DND-41 (cell line): ENCODE data around the gene WNK2.
A peak's percentile ranks its signal among the peaks of the same experiment; 100 is the strongest.

ENCODE experiments used
- ATAC-seq: fragments of 200-7000 bp; cut with Tn5 transposase; 3 replicates; pipeline ENCODE4 v1.9.1; 2021; ENCODE audit warnings: low read depth; ENCODE audit not compliant: insufficient read depth
- DNase-seq: peaks from one replicate; pipeline ENCODE4 v3.0.0-alpha.2; 2020
- H2AFZ ChIP-seq: 2 replicates; pipeline ENCODE4 v1.6.0; 2012; ENCODE audit warnings: low read depth, low read length
- H3K27ac ChIP-seq: 2 replicates; pipeline ENCODE4 v1.5.1; 2012; ENCODE audit warnings: low read length, inconsistent platforms
- H3K27me3 ChIP-seq: fragments of 200-600 bp; sonication (generic); 2 replicates; pipeline ENCODE4 v1.6.0; 2012; ENCODE audit warnings: low read length, mild to moderate bottlenecking, inconsistent platforms; ENCODE audit not compliant: insufficient read depth, poor library complexity
- H3K36me3 ChIP-seq: 2 replicates; pipeline ENCODE4 v1.5.1; 2012; ENCODE audit warnings: low read length, inconsistent platforms; ENCODE audit not compliant: insufficient read depth
- H3K4me1 ChIP-seq: 2 replicates; pipeline ENCODE4 v1.5.1; 2012; ENCODE audit warnings: mild to moderate bottlenecking, low read length; ENCODE audit not compliant: insufficient read depth
- H3K4me2 ChIP-seq: 2 replicates; pipeline ENCODE4 v1.6.0; 2012; ENCODE audit warnings: mild to moderate bottlenecking, moderate library complexity, low read length, inconsistent platforms; ENCODE audit not compliant: insufficient read depth
- H3K4me3 ChIP-seq, 2 experiments: fragments of 200-600 bp in 1 of 2; shearing (Covaris generic) in 1 of 2; 2 replicates each; pipeline ENCODE4 v1.5.1; 2012 to 2016; ENCODE audit warnings: inconsistent platforms in 2 of 2, low read length in 2 of 2, mild to moderate bottlenecking in 2 of 2, low read depth in 1 of 2, moderate library complexity in 1 of 2
- H3K79me2 ChIP-seq: 2 replicates; pipeline ENCODE4 v1.6.0; 2012; ENCODE audit warnings: low read length, inconsistent platforms; ENCODE audit not compliant: insufficient read depth
- H3K9ac ChIP-seq: 2 replicates; pipeline ENCODE4 v1.6.0; 2012; ENCODE audit warnings: low read depth, mild to moderate bottlenecking, inconsistent platforms, low read length, moderate library complexity
- H3K9me3 ChIP-seq: 2 replicates; pipeline ENCODE4 v1.5.1; 2012; ENCODE audit warnings: low read length, moderate library complexity, mild to moderate bottlenecking, inconsistent platforms; ENCODE audit not compliant: insufficient read depth, severe bottlenecking
- H4K20me1 ChIP-seq: 2 replicates; pipeline ENCODE4 v1.6.0; 2012; ENCODE audit warnings: low read length; ENCODE audit not compliant: insufficient read depth
- CTCF ChIP-seq: IDR thresholded peaks from 2 replicates; pipeline ENCODE4 v1.5.1; 2012; ENCODE audit warnings: borderline replicate concordance, low read length, moderate library complexity, mild to moderate bottlenecking; ENCODE audit not compliant: poor library complexity, severe bottlenecking; ENCODE audit errors: extremely low read depth
- EZH2 ChIP-seq: IDR thresholded peaks from 3 replicates; pipeline ENCODE4 v1.6.1; 2012; ENCODE audit warnings: borderline replicate concordance, low read depth, mild to moderate bottlenecking, moderate library complexity, low read length, inconsistent platforms; ENCODE audit not compliant: severe bottlenecking

The WNK2 gene

GRCh38 chr9:93260263-93261066 lies 76.5 kb downstream of the WNK2 start:
- Histone ChIP-seq H3K4me1 (peaks cover 9% of the 10 kb centered on the region), H3K4me2 (no peak overlapping the region), H3K27me3 (no peaks in the 10 kb centered on the region), H3K27ac (no peak overlapping the region), H3K9me3 (no peaks in the 10 kb centered on the region), H3K9ac (no peak overlapping the region), H2AFZ (no peak overlapping the region), H3K4me3 (no peak overlapping the region), H3K36me3 (no peaks in the 10 kb centered on the region), H3K79me2 (no peaks in the 10 kb centered on the region), H4K20me1 (no peaks in the 10 kb centered on the region)
- ATAC-seq (no peak), DNase-seq (peak; percentile 1)
- TF ChIP-seq CTCF = no peak
- TF ChIP-seq EZH2 = no peak

- Histone ChIP-seq H3K27me3 (no peaks in the 10 kb centered on the region), H3K4me2 (no peak overlapping the region), H3K36me3 (no peaks in the 10 kb centered on the region), H3K4me3 (no peak overlapping the region), H3K9ac (no peak overlapping the region), H3K4me1 (peaks cover 9% of the 10 kb centered on the region), H3K9me3 (no peaks in the 10 kb centered on the region), H2AFZ (no peak overlapping the region), H3K27ac (no peak overlapping the region), H4K20me1 (no peaks in the 10 kb centered on the region), H3K79me2 (no peaks in the 10 kb centered on the region)
- TF ChIP-seq CTCF = no peak
- no peak for TF ChIP-seq EZH2
- DNase-seq = no peak
- ATAC-seq = no peak
Measured at GRCh38 chr9:93261281-93261680, 77.3 kb downstream of the WNK2 start.

- TF ChIP-seq CTCF = no peak
- TF ChIP-seq EZH2 = no peak
- peak; percentile 24 for DNase-seq
- Histone ChIP-seq H3K36me3 (no peaks in the 10 kb centered on the region), H4K20me1 (no peaks in the 10 kb centered on the region), H2AFZ (no peak overlapping the region), H3K9ac (no peak overlapping the region), H3K4me2 (no peak overlapping the region), H3K79me2 (no peaks in the 10 kb centered on the region), H3K27ac (no peak overlapping the region), H3K9me3 (no peaks in the 10 kb centered on the region), H3K4me1 (peaks cover 14% of the 10 kb centered on the region), H3K4me3 (no peak overlapping the region), H3K27me3 (no peaks in the 10 kb centered on the region)
- peak; percentile 55 for ATAC-seq
Measured at GRCh38 chr9:93261735-93262523, 78.0 kb downstream of the WNK2 start.
